Measurements from ENCODE around the gene STRADA. TPM values are rescaled to one million over a fixed set of nuclear protein-coding genes. Genes with fewer than 3 reads are reported as not detected.
"Not testable (repeated sequence)": the region's sequence is repeated elsewhere in the genome, so short reads cannot be mapped to it uniquely, and the experiment has no call there.

Gene STRADA
- total RNA-seq, 1 experiment from 2014 or later = 56.3 TPM

- Histone ChIP-seq H3K27me3 (replicated peaks; ENCODE audit: insufficient read depth, low read depth, low read length, poor library complexity) (no peaks in the 10 kb centered on the region), H3K27ac (ENCODE audit: low read depth, low read length, poor library complexity, severe bottlenecking) (peak overlapping the region; percentile 93), H3K9me3 (ENCODE audit: low read depth, low read length, poor library complexity, severe bottlenecking) (no peaks in the 10 kb centered on the region), H3K4me1 (ENCODE audit: insufficient read depth, low read length, poor library complexity, severe bottlenecking) (peaks cover 4% of the 10 kb centered on the region), H3K36me3 (ENCODE audit: insufficient read depth, low read length, poor library complexity, severe bottlenecking) (peaks cover 3% of the 10 kb centered on the region), H3K4me3 (ENCODE audit: low read depth, low read length, poor library complexity, severe bottlenecking) (peak overlapping the region; percentile 91)
- ChIA-PET CTCF (no interaction called here), POLR2A (ENCODE audit: low non-redundant PET) (no interaction called here)
- TF ChIP-seq EZH2 (IDR thresholded peaks at IDR 0.05; ENCODE audit: borderline replicate concordance, low read depth, low read length, poor library complexity, severe bottlenecking) = no peak
- no peak for TF ChIP-seq CTCF (conservative IDR thresholded peaks at IDR 0.05; ENCODE audit: low read depth, low read length)
- intact Hi-C loops (cut with micrococcal nuclease; ENCODE audit: unreplicated experiment) = no loop called here
- no peak for DNase-seq (ENCODE audit: low spot score)
- no TSS peak for BruUV-seq (replicated peaks)
These were observed 524 bp downstream of the STRADA start for GRCh38 chr17:63741143-63741407.

- CTCF ChIA-PET = no interaction called here
- peak overlapping the region; percentile 91 for H3K4me3 ChIP-seq (ENCODE audit: low read depth, low read length, poor library complexity, severe bottlenecking)
- no peaks in the 10 kb centered on the region for H3K27me3 ChIP-seq (replicated peaks; ENCODE audit: insufficient read depth, low read depth, low read length, poor library complexity)
- POLR2A ChIA-PET (ENCODE audit: low non-redundant PET) = interaction anchor here (0.6 kb wide), 1 partner anchor 787 kb away, joined by 6 read pairs; no protein-coding TSS in a partner anchor
- H3K9me3 ChIP-seq (ENCODE audit: low read depth, low read length, poor library complexity, severe bottlenecking) = no peaks in the 10 kb centered on the region
- no peak for DNase-seq (ENCODE audit: low spot score)
- no peak for TF ChIP-seq EZH2 (IDR thresholded peaks at IDR 0.05; ENCODE audit: borderline replicate concordance, low read depth, low read length, poor library complexity, severe bottlenecking)
- H3K4me1 ChIP-seq (ENCODE audit: insufficient read depth, low read length, poor library complexity, severe bottlenecking) = peaks cover 4% of the 10 kb centered on the region
- H3K36me3 ChIP-seq (ENCODE audit: insufficient read depth, low read length, poor library complexity, severe bottlenecking) = no peaks in the 10 kb centered on the region
- H3K27ac ChIP-seq (ENCODE audit: low read depth, low read length, poor library complexity, severe bottlenecking) = peak overlapping the region; percentile 93
- intact Hi-C loops (cut with micrococcal nuclease; ENCODE audit: unreplicated experiment) = no loop called here
- TSS peak; percentile 66 for BruUV-seq (replicated peaks)
These were observed 996 bp downstream of the STRADA start for GRCh38 chr17:63740464-63741142.

GRCh38 chr17:63735691-63736090 lies 5.9 kb downstream of the STRADA start:
- Histone ChIP-seq H3K9me3 (ENCODE audit: low read depth, low read length, poor library complexity, severe bottlenecking) (no peaks in the 10 kb centered on the region), H3K27ac (ENCODE audit: low read depth, low read length, poor library complexity, severe bottlenecking) (no peak overlapping the region), H3K36me3 (ENCODE audit: insufficient read depth, low read length, poor library complexity, severe bottlenecking) (no peaks in the 10 kb centered on the region), H3K4me3 (ENCODE audit: low read depth, low read length, poor library complexity, severe bottlenecking) (no peak overlapping the region), H3K4me1 (ENCODE audit: insufficient read depth, low read length, poor library complexity, severe bottlenecking) (peaks cover 4% of the 10 kb centered on the region), H3K27me3 (replicated peaks; ENCODE audit: insufficient read depth, low read depth, low read length, poor library complexity) (no peaks in the 10 kb centered on the region)
- POLR2A ChIA-PET (ENCODE audit: low non-redundant PET) = no interaction called here
- intact Hi-C loops (cut with micrococcal nuclease; ENCODE audit: unreplicated experiment) = no loop called here
- CTCF ChIA-PET = no interaction called here
- no peak for DNase-seq (ENCODE audit: low spot score)
- TF ChIP-seq CTCF (conservative IDR thresholded peaks at IDR 0.05; ENCODE audit: low read depth, low read length) (no peak), EZH2 (IDR thresholded peaks at IDR 0.05; ENCODE audit: borderline replicate concordance, low read depth, low read length, poor library complexity, severe bottlenecking) (no peak)
- no TSS peak for BruUV-seq (replicated peaks)

GRCh38 chr17:63722403-63722802 lies 19.2 kb downstream of the STRADA start:
- Histone ChIP-seq H3K27me3 (replicated peaks; ENCODE audit: insufficient read depth, low read depth, low read length, poor library complexity) (no peaks in the 10 kb centered on the region), H3K27ac (ENCODE audit: low read depth, low read length, poor library complexity, severe bottlenecking) (no peak overlapping the region), H3K4me3 (ENCODE audit: low read depth, low read length, poor library complexity, severe bottlenecking) (no peak overlapping the region), H3K36me3 (ENCODE audit: insufficient read depth, low read length, poor library complexity, severe bottlenecking) (peaks cover 26% of the 10 kb centered on the region), H3K4me1 (ENCODE audit: insufficient read depth, low read length, poor library complexity, severe bottlenecking) (no peaks in the 10 kb centered on the region), H3K9me3 (ENCODE audit: low read depth, low read length, poor library complexity, severe bottlenecking) (no peaks in the 10 kb centered on the region)
- intact Hi-C loops (cut with micrococcal nuclease; ENCODE audit: unreplicated experiment) = no loop called here
- no TSS peak for BruUV-seq (replicated peaks)
- TF ChIP-seq CTCF (conservative IDR thresholded peaks at IDR 0.05; ENCODE audit: low read depth, low read length) = no peak
- TF ChIP-seq EZH2 (IDR thresholded peaks at IDR 0.05; ENCODE audit: borderline replicate concordance, low read depth, low read length, poor library complexity, severe bottlenecking) = no peak
- ChIA-PET CTCF (no interaction called here), POLR2A (ENCODE audit: low non-redundant PET) (no interaction called here)
- DNase-seq (ENCODE audit: low spot score) = no peak

GRCh38 chr17:63720194-63720593 lies 21.4 kb downstream of the STRADA start:
- DNase-seq (ENCODE audit: low spot score); intact Hi-C loops (cut with micrococcal nuclease; ENCODE audit: unreplicated experiment); BruUV-seq (replicated peaks); H3K27me3 ChIP-seq (replicated peaks; ENCODE audit: insufficient read depth, low read depth, low read length, poor library complexity); H3K27ac ChIP-seq (ENCODE audit: low read depth, low read length, poor library complexity, severe bottlenecking); CTCF ChIA-PET; H3K4me3 ChIP-seq (ENCODE audit: low read depth, low read length, poor library complexity, severe bottlenecking); POLR2A ChIA-PET (ENCODE audit: low non-redundant PET); H3K4me1 ChIP-seq (ENCODE audit: insufficient read depth, low read length, poor library complexity, severe bottlenecking); H3K9me3 ChIP-seq (ENCODE audit: low read depth, low read length, poor library complexity, severe bottlenecking): not testable (repeated sequence)
- H3K36me3 ChIP-seq (ENCODE audit: insufficient read depth, low read length, poor library complexity, severe bottlenecking) = peaks cover 17% of the 10 kb centered on the region
